Kasumi-1 (cell line): Measurements from ENCODE around the gene LINC01488.

Experiments used
- DNase-seq, 2 experiments: peaks; one replicate each; lab custom pipeline; 2025; lab: John Stamatoyannopoulos, UW

LINC01488 gene

GRCh38 chr11:69493931-69494821 lies 12.7 kb downstream of the LINC01488 start:
- DNase-seq, result no peak

- no peak for DNase-seq
These were observed 13.4 kb downstream of the LINC01488 start for GRCh38 chr11:69494851-69495250.

GRCh38 chr11:69495441-69496201 lies 14.2 kb downstream of the LINC01488 start:
- no peak for DNase-seq

- no peak for DNase-seq
These were observed 14.7 kb downstream of the LINC01488 start for GRCh38 chr11:69496202-69496557.

GRCh38 chr11:69496631-69497220 lies 15.3 kb downstream of the LINC01488 start:
- no peak for DNase-seq

GRCh38 chr11:69497221-69497787 lies 15.8 kb downstream of the LINC01488 start:
- no peak for DNase-seq

GRCh38 chr11:69498614-69499175 lies 17.2 kb downstream of the LINC01488 start:
- DNase-seq, result no peak

- DNase-seq, result no peak
These were observed 17.9 kb downstream of the LINC01488 start for GRCh38 chr11:69499186-69499917.

- DNase-seq, result no peak
These were observed 18.4 kb downstream of the LINC01488 start for GRCh38 chr11:69499918-69500284.

- no peak for DNase-seq
These were observed 19.0 kb downstream of the LINC01488 start for GRCh38 chr11:69500285-69501120.

- no peak for DNase-seq
These were observed 19.6 kb downstream of the LINC01488 start for GRCh38 chr11:69501121-69501489.

- no peak for DNase-seq
These were observed 20.7 kb downstream of the LINC01488 start for GRCh38 chr11:69501891-69502860.

GRCh38 chr11:69504127-69504526 lies 22.7 kb downstream of the LINC01488 start:
- no peak for DNase-seq

GRCh38 chr11:69504576-69505335 lies 23.3 kb downstream of the LINC01488 start:
- DNase-seq, result no peak

- peak in 1 of 2 experiments; percentile 6 for DNase-seq
These were observed 27.5 kb downstream of the LINC01488 start for GRCh38 chr11:69508974-69509373.

GRCh38 chr11:69509381-69509780 lies 27.9 kb downstream of the LINC01488 start:
- no peak for DNase-seq

GRCh38 chr11:69509846-69510390 lies 28.5 kb downstream of the LINC01488 start:
- DNase-seq, result no peak
